ENCODE results near the gene GMPPA. TPM values are rescaled to one million over a fixed set of nuclear protein-coding genes. Genes with fewer than 3 reads are reported as not detected.

Gene GMPPA
- total and polyA plus RNA-seq, 9 of the 15 experiments (the other 6 are each of a cell fraction or from before 2014, with no cell fraction given) = 7.0 to 101 (median 66.7) TPM

DNA sequence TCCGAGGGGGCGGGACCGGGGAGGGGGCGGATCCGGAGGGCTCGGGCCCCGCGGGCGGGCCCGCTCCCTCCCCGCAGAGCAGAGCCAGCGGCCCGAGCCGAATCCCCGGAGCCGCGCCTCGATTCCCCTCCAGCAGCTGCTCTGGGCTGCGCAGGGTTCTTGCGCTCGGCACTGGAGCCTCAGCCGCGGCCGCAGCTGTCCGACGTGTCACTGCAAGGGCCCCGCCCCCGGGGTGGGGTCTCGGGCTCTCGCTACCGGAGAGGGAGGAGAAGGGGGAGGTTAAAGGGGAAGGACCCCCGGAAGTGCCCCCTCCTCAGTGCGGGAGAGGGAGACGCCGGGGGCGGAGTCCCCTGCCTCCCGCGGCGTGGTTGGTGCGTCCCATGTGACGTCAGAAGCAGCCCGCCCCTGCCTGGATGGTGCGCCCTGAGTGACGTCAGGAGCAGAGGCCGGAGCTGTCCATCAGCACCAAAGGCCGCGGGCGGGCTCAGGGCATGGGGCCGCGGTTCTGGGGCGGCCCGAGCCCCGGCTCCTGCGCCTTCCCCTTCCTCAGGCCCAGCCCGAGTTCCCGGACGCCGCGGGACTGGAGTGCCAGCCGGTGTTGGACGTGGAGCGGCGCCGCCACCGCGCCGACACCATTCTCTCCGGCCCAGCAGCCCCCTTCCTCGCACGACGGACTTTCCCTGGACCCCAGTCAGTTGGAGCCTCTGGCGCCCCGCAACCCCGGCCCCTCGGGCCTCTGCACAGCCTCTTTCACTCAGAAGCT lies 45.1 kb downstream of the GMPPA start, which contains the start of the genes CHPF and TMEM198 (continued):
- TF ChIP-seq HDAC3 (IDR thresholded peaks at IDR 0.05; ENCODE audit: borderline replicate concordance, partially characterized antibody) = no peak
- TF ChIP-seq, protein P1, sequence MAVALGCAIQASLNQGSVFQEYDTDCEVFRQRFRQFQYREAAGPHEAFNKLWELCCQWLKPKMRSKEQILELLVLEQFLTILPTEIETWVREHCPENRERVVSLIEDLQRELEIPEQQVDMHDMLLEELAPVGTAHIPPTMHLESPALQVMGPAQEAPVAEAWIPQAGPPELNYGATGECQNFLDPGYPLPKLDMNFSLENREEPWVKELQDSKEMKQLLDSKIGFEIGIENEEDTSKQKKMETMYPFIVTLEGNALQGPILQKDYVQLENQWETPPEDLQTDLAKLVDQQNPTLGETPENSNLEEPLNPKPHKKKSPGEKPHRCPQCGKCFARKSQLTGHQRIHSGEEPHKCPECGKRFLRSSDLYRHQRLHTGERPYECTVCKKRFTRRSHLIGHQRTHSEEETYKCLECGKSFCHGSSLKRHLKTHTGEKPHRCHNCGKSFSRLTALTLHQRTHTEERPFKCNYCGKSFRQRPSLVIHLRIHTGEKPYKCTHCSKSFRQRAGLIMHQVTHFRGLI (CRISPR knock-in tag; IDR thresholded peaks at IDR 0.05) = no peak
- TF ChIP-seq C11orf30 (IDR thresholded peaks at IDR 0.05; ENCODE audit: low read depth) = no peak; the same call in 1 of the 2 replicates
- TF ChIP-seq, protein P2, sequence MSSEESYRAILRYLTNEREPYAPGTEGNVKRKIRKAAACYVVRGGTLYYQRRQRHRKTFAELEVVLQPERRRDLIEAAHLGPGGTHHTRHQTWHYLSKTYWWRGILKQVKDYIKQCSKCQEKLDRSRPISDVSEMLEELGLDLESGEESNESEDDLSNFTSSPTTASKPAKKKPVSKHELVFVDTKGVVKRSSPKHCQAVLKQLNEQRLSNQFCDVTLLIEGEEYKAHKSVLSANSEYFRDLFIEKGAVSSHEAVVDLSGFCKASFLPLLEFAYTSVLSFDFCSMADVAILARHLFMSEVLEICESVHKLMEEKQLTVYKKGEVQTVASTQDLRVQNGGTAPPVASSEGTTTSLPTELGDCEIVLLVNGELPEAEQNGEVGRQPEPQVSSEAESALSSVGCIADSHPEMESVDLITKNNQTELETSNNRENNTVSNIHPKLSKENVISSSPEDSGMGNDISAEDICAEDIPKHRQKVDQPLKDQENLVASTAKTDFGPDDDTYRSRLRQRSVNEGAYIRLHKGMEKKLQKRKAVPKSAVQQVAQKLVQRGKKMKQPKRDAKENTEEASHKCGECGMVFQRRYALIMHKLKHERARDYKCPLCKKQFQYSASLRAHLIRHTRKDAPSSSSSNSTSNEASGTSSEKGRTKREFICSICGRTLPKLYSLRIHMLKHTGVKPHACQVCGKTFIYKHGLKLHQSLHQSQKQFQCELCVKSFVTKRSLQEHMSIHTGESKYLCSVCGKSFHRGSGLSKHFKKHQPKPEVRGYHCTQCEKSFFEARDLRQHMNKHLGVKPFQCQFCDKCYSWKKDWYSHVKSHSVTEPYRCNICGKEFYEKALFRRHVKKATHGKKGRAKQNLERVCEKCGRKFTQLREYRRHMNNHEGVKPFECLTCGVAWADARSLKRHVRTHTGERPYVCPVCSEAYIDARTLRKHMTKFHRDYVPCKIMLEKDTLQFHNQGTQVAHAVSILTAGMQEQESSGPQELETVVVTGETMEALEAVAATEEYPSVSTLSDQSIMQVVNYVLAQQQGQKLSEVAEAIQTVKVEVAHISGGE (CRISPR knock-in tag; IDR thresholded peaks at IDR 0.05) = peak; percentile 32 to 97 (median 69); a peak in 3 of 6 replicates
- peak; percentile 54; the same call in 1 of the 2 replicates for TF ChIP-seq JUN (IDR thresholded peaks at IDR 0.05; ENCODE audit: borderline replicate concordance, low read depth, low read length)
- peak; percentile 83; the same call in 1 of the 2 replicates for TF ChIP-seq JUN (CRISPR knock-in tag; IDR thresholded peaks at IDR 0.05; ENCODE audit: borderline replicate concordance)
- no peak for TF ChIP-seq NCOA2 (IDR thresholded peaks at IDR 0.05; ENCODE audit: partially characterized antibody in 2 of 2)
- no peak for TF ChIP-seq SRSF3 (IDR thresholded peaks at IDR 0.05; ENCODE audit: insufficient read depth, low read length)
- TF ChIP-seq FOXK1 (CRISPR knock-in tag; IDR thresholded peaks at IDR 0.05; ENCODE audit: borderline replicate concordance) = no peak
- TF ChIP-seq, protein P3, sequence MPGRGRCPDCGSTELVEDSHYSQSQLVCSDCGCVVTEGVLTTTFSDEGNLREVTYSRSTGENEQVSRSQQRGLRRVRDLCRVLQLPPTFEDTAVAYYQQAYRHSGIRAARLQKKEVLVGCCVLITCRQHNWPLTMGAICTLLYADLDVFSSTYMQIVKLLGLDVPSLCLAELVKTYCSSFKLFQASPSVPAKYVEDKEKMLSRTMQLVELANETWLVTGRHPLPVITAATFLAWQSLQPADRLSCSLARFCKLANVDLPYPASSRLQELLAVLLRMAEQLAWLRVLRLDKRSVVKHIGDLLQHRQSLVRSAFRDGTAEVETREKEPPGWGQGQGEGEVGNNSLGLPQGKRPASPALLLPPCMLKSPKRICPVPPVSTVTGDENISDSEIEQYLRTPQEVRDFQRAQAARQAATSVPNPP (IDR thresholded peaks at IDR 0.05; ENCODE audit: borderline replicate concordance, insufficient read depth, insufficient read length) = no peak
- TF ChIP-seq, protein P4, sequence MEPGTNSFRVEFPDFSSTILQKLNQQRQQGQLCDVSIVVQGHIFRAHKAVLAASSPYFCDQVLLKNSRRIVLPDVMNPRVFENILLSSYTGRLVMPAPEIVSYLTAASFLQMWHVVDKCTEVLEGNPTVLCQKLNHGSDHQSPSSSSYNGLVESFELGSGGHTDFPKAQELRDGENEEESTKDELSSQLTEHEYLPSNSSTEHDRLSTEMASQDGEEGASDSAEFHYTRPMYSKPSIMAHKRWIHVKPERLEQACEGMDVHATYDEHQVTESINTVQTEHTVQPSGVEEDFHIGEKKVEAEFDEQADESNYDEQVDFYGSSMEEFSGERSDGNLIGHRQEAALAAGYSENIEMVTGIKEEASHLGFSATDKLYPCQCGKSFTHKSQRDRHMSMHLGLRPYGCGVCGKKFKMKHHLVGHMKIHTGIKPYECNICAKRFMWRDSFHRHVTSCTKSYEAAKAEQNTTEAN (CRISPR knock-in tag; IDR thresholded peaks at IDR 0.05) = no peak
- peak; percentile 86; the same call in 1 of the 2 replicates for TF ChIP-seq ETV5 (CRISPR knock-in tag; IDR thresholded peaks at IDR 0.05; ENCODE audit: low read depth)
- TF ChIP-seq ZFP1 (CRISPR knock-in tag; IDR thresholded peaks at IDR 0.05) = no peak
- TF ChIP-seq, protein P5, sequence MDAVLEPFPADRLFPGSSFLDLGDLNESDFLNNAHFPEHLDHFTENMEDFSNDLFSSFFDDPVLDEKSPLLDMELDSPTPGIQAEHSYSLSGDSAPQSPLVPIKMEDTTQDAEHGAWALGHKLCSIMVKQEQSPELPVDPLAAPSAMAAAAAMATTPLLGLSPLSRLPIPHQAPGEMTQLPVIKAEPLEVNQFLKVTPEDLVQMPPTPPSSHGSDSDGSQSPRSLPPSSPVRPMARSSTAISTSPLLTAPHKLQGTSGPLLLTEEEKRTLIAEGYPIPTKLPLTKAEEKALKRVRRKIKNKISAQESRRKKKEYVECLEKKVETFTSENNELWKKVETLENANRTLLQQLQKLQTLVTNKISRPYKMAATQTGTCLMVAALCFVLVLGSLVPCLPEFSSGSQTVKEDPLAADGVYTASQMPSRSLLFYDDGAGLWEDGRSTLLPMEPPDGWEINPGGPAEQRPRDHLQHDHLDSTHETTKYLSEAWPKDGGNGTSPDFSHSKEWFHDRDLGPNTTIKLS (IDR thresholded peaks at IDR 0.05; ENCODE audit: borderline replicate concordance, low read depth) = peak; percentile 79; the same call in 1 of the 2 replicates

All from K562 (cell line).